Ishikawa (cell line): ENCODE results near the gene GNAT2.

ENCODE experiments used
- CEBPB ChIP-seq: IDR thresholded peaks from 2 replicates; pipeline ENCODE4 v1.6.1; 2012
- CREB1 ChIP-seq: IDR thresholded peaks from 2 replicates; pipeline ENCODE4 v1.6.1; 2012; ENCODE audit warnings: low read depth
- EGR1 ChIP-seq: IDR thresholded peaks from 2 replicates; pipeline ENCODE4 v1.6.1; 2012
- EP300 ChIP-seq: IDR thresholded peaks from 2 replicates; pipeline ENCODE4 v1.6.1; 2012; ENCODE audit warnings: borderline replicate concordance
- TAF1 ChIP-seq: IDR thresholded peaks from 2 replicates; pipeline ENCODE4 v1.6.1; 2012; ENCODE audit warnings: low read depth, mild to moderate bottlenecking
- TEAD4 ChIP-seq: IDR thresholded peaks from 2 replicates; pipeline ENCODE4 v1.6.1; 2012
- YY1 ChIP-seq: IDR thresholded peaks from 2 replicates; pipeline ENCODE4 v1.6.1; 2012; ENCODE audit warnings: low read depth
- TF ChIP-seq, protein P1 (sequence below): IDR thresholded peaks from 2 replicates; pipeline ENCODE4 v1.6.1; 2012
- TF ChIP-seq, protein P2 (sequence below): IDR thresholded peaks from 2 replicates; pipeline ENCODE4 v1.6.1; 2012; ENCODE audit warnings: low read depth, mild to moderate bottlenecking
- TF ChIP-seq, protein P3 (sequence below): IDR thresholded peaks from 2 replicates; pipeline ENCODE4 v1.6.1; 2012

DNA sequence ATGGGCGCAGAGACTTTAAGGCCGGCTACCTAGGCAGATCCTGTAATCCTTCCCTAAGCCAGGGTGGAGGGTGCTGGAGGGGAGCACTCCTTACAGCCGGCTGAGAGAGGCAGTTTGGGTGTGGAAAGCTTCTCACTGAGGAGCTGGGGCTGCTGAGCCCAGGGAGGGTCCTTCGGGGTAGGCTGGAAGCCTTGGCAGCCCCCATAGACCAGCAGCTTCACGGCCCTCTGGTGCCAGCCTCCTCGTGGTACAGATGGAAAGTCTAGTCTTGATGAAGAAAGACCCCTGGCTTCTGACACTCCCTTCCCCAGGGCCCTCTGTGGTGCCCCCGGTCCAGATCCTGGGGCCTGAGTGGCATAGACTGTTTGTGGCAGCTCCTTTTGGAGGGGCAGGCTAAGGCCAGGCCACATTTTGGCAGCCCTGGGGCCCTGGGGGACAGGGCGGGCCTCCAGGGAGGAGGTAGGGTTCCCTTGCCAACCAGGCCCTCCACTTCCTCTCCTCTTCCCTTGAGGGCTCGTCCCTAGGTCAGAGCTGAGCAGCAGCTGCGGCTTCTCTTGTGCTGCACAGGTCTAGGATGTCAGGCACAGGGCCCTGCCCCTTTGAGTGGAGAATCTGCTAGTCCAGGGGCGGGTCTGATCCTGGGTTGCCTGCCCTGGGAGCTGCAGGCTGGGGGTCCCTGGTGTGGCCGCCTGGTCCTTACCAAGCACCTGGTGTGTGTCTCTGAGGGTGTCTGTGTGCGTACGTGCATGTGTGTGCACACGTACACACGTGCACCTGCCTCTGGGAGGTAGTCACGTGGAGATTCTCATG is 5.0 kb upstream of the GNAT2 start:
- TF ChIP-seq EGR1 (no peak), TAF1 (no peak), TEAD4 (no peak), CREB1 (no peak), EP300 (no peak), YY1 (no peak), CEBPB (no peak)
- TF ChIP-seq, protein P1, sequence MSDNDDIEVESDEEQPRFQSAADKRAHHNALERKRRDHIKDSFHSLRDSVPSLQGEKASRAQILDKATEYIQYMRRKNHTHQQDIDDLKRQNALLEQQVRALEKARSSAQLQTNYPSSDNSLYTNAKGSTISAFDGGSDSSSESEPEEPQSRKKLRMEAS, result no peak
- TF ChIP-seq, protein P2, sequence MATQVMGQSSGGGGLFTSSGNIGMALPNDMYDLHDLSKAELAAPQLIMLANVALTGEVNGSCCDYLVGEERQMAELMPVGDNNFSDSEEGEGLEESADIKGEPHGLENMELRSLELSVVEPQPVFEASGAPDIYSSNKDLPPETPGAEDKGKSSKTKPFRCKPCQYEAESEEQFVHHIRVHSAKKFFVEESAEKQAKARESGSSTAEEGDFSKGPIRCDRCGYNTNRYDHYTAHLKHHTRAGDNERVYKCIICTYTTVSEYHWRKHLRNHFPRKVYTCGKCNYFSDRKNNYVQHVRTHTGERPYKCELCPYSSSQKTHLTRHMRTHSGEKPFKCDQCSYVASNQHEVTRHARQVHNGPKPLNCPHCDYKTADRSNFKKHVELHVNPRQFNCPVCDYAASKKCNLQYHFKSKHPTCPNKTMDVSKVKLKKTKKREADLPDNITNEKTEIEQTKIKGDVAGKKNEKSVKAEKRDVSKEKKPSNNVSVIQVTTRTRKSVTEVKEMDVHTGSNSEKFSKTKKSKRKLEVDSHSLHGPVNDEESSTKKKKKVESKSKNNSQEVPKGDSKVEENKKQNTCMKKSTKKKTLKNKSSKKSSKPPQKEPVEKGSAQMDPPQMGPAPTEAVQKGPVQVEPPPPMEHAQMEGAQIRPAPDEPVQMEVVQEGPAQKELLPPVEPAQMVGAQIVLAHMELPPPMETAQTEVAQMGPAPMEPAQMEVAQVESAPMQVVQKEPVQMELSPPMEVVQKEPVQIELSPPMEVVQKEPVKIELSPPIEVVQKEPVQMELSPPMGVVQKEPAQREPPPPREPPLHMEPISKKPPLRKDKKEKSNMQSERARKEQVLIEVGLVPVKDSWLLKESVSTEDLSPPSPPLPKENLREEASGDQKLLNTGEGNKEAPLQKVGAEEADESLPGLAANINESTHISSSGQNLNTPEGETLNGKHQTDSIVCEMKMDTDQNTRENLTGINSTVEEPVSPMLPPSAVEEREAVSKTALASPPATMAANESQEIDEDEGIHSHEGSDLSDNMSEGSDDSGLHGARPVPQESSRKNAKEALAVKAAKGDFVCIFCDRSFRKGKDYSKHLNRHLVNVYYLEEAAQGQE, result no peak
- TF ChIP-seq, protein P3, sequence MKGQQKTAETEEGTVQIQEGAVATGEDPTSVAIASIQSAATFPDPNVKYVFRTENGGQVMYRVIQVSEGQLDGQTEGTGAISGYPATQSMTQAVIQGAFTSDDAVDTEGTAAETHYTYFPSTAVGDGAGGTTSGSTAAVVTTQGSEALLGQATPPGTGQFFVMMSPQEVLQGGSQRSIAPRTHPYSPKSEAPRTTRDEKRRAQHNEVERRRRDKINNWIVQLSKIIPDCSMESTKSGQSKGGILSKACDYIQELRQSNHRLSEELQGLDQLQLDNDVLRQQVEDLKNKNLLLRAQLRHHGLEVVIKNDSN, result no peak
